Activated gamma-delta T cell treated with anti-CD3 and anti-CD28 coated beads, Interleukin-2, amount 50 U/mL, for 16 hours (primary cell): ENCODE measurements around the gene MRPS12.
"Not testable (repeated sequence)": the region's sequence is repeated elsewhere in the genome, so short reads cannot be mapped to it uniquely, and the experiment has no call there.

ENCODE experiments used
- DNase-seq: peaks from one replicate; pipeline ENCODE4 v3.0.0-alpha.2; 2020; ENCODE audit warnings: low read depth

MRPS12 gene

GRCh38 chr19:38930776-38931520 lies at the start of gene MRPS12:
TSS of gene MRPS12 (plus strand) at chr19:38930944. CDS start at chr19:38931295, 351 bp downstream.
- peak; percentile 96 for DNase-seq

DNA sequence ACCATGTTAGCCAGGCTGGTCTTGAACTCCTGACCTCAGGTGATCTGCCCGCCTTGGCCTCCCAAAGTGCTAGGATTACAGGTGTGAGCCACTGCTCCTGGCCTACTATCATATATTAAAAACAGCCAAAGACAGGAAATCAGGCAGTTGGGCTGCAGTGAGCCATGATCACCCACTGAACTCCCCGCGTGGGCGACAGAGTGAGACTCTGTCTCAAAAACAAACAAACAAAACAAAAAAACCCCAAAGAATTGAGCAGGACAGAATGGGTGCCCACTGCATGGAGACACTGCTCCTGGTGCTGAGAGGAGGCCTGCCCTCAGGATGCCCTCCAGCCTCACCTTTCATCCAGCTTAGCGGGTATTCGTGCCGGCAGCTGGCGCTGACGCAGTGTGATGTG lies 47.5 kb upstream of the MRPS12 start:
- no peak for DNase-seq

DNA sequence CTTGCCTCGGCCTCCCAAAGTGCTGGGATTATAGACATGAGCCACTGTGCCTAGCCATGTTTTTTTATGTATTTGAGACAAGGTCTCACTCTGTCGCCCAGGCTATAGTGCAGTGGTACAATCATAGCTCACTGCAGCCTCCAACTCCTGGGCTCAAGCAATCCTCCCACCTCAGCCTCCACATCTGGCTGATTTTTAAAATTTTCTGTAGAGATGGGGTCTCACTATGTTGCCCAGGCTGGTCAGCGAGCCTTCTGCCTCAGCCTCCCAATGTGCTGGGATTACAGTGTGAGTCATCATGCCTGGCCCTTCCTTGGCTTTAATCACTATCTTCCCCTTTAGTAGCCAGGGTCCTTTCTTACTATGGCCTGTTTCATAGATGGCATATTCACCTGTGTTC lies 46.1 kb upstream of the MRPS12 start:
- not testable (repeated sequence) for DNase-seq

- no peak for DNase-seq
Measured at GRCh38 chr19:38888876-38889275, 41.9 kb upstream of the MRPS12 start.

DNA sequence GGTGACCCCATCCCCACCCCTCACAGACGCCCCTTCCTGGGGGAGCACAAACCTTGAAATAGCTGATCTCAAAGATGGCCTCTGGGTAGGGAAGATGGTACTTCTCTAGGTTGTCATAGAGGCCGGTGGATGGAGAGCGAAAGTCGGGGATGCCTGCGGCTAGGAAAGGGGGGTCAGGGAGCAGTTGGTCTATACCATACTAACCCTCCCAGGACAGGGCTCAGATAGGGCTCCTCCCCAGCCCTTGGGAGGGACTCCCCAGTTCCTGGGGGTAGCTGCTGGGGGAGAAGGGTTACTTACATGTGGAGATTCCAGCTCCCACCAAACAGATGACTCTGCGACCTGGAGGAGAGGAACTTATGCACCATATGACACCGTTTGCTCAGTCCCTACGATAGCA lies 40.9 kb upstream of the MRPS12 start:
- no peak for DNase-seq

DNA sequence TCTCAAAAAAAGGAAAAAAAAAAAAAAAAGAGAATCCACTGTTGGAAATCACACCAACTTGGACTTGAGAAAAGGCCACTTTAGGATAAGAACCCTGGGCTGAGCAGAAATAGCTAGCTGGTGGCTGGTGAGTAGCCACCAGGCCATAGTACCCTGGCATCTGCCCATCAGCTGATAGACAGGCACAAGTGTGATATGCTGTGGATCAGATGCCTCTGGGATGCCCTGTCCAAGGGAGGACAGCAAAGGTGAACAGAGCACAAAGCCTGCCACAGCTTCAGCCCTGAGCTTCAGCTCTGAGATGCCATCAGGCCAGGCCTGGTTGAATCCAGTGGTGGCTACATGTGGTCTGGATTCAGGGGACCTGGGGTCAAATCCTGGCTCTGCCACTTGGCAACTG lies 40.1 kb upstream of the MRPS12 start:
- no peak for DNase-seq

- no peak for DNase-seq
Measured at GRCh38 chr19:38891771-38892170, 39.0 kb upstream of the MRPS12 start.

GRCh38 chr19:38892841-38893240 lies 37.9 kb upstream of the MRPS12 start:
- DNase-seq = no peak

DNA sequence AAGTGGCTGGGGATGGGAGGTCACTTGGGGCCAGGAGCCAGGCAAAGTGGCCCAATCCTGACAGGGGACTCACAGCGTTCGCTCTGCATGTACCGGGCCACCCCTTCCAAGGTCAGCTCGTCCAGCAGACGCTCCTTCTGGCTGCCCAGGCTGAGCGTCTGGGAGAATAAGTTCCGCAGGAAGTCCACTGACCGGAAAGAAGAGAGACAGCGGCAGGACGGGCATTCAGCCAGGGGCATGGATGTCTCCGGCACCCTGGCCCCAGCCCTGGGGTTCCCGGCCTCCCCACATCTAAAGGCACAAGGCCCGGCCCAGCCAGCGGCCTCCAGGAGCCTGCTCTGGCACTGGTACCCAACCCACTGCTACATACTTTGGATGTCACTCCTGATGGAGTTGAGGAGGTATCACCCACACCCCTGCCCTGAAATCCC lies 37.4 kb upstream of the MRPS12 start:
- no peak for DNase-seq

- no peak for DNase-seq
Measured at GRCh38 chr19:38894968-38895367, 35.8 kb upstream of the MRPS12 start.

- no peak for DNase-seq
Measured at GRCh38 chr19:38898788-38899446, 31.8 kb upstream of the MRPS12 start.

DNA sequence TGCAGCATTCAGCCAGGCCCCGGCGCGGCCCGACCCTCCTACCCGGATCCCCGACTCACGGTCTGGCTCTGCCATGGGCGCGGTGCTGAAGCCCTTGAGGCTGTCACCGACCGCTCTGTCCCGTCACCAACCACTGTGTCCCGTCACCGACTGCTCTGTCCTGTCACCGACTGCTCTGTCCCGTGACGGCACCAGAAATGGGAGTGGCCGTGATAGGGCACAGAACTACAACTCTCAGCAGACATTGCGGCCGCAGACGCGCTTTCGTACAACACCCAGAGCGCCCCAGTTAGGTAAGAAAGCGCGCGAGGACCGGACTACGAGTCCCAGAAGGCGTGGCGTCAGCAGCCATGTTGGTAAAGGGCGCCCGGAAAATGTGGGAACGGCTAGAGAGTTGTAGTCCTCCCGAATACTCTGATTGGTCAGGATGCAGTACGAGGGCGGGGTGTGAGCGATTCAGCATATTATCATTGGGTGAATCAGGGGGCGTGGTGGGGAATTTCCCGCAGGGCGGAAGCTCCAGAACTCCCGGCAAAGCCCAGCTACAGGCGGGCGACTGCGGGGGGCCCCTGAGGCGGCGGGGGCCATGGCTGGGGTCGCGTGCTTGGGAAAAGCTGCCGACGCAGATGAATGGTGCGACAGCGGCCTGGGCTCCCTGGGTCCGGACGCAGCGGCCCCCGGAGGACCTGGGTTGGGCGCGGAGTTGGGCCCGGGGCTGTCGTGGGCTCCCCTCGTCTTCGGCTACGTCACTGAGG lies 31.1 kb upstream of the MRPS12 start, which contains the start of the genes NFKBIB and SIRT2:
TSS of gene NFKBIB (plus strand) at position 523 of the 755 bp plus-strand sequence. CDS start at position 587, 64 bp downstream.
TSS of gene SIRT2 (minus strand) at position 172 of the 755 bp plus-strand sequence. CDS start at position 75, 97 bp downstream.
- DNase-seq = peak; percentile 98

- no peak for DNase-seq
Measured at GRCh38 chr19:38900202-38900629, 30.5 kb upstream of the MRPS12 start.

- DNase-seq = no peak
Measured at GRCh38 chr19:38900743-38901190, 30.0 kb upstream of the MRPS12 start.

DNA sequence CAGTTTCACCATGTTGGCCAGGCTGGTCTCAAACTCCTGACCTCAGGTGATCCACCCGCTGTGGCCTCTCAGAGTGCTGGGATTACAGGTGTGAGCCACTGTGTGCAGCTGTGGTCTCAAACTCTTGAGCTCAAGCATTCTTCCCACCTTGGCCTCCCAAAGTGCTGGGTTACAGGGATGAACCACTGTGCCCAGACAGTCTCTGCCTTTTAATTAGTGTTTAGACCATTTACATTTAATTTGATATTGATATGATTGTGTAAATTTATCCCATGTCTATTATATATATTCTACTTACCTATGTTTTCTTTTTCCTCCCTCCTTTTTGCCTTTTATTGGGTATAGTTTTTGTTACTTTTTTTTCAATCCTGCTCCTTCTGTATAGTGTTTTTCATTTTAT lies 29.1 kb upstream of the MRPS12 start:
- DNase-seq = no peak

DNA sequence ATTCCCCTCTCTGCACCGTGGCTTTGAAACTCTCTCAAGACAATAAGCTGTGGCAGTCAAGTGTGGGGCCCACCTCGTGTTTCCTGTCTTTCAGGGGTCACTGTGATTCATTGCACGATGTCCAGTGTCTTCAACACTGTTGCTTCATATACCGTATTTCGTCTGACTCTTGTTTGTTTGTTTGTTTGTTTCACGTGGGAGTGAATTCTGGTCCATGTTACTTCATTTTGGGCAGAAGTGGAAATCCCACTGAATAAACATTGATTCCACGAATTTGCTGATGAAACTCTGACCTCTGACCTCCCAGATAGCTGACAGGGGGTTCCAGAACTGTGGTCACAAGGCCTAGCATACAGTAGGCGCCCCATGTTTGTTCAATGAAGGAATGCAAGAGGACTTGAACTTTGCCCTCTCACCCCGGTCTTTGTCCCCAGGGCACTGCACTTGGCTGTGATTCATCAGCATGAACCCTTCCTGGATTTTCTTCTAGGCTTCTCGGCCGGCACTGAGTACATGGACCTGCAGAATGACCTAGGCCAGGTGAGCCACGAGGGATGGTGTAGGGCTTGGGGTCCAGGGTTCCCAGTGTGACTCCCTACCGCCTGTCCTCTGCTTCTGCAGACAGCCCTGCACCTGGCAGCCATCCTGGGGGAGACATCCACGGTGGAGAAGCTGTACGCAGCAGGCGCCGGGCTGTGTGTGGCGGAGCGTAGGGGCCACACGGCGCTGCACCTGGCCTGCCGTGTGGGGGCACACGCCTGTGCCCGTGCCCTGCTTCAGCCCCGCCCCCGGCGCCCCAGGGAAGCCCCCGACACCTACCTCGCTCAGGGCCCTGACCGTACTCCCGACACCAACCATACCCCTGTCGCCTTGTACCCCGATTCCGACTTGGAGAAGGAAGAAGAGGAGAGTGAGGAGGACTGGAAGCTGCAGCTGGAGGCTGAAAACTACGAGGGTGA lies 25.9 kb upstream of the MRPS12 start:
- no peak for DNase-seq

DNA sequence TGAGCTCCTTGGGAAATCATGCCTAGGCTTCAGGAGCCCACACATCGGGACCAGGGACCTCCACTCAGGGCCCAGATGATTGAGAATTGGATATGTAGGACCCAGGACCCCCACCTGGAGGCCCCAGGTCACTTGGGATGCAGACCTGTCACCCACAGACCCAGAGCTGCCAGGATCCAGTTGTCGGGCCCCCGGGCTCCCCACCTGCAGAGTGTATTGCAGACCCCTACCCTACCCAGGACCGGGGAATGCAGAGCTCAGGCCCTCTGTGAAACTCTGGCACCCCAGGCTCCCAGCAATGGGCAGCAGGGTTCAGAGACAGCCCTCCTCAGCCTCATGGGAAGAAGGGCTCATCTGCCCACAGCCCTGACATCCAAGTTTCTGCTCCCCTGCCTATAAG lies 25.1 kb upstream of the MRPS12 start:
- no peak for DNase-seq

GRCh38 chr19:38907227-38907626 lies 23.5 kb upstream of the MRPS12 start:
- DNase-seq = no peak

GRCh38 chr19:38907670-38908069 lies 23.1 kb upstream of the MRPS12 start:
- DNase-seq = no peak

DNA sequence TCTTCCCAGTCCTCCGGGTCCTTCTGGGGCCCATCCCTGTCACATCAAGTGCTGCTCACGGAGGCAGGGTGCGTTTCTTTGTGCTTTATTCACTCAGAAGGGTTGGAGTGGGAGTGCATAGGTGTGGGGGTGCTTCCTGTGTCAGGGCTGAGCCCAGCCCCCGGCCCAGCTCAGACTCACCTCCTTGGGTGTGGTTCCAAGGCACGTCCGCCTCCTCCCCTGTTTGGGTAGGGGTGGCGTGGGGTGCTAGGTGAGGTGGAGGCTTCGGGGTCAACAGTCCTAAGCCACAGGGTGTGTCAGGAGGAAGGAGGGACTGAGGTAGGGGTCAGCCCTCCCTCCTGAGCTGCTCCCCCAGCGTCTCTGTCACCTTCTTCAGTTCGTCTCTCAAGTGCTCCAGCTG lies 21.8 kb upstream of the MRPS12 start:
- no peak for DNase-seq

DNA sequence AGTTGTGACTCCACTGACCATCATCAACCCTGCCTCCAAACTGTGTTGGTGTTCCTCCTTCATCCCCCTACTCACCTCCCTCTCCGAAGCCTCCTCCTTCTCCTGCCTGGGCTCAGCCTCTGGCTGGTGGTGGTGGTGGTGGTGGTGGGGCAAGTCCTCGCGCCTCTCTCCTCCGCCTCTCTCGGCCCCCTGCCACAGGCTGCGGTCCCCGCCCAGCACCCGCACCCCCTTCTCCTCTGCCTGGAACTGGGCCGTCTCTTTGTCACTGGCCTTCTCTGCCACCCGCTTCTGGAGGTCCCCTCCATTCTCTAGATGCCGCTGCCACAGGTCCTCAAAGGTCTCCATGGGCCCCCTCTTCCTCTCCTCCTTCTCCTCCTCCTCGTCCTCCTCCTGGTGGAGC lies 20.3 kb upstream of the MRPS12 start:
- DNase-seq = no peak
